Measurements from ENCODE around the gene CPLANE1. TPM values are rescaled to one million over a fixed set of nuclear protein-coding genes. Genes with fewer than 3 reads are reported as not detected.

CPLANE1 gene
- total RNA-seq, 1 donor from 2014 or later = 11.7 TPM

DNA sequence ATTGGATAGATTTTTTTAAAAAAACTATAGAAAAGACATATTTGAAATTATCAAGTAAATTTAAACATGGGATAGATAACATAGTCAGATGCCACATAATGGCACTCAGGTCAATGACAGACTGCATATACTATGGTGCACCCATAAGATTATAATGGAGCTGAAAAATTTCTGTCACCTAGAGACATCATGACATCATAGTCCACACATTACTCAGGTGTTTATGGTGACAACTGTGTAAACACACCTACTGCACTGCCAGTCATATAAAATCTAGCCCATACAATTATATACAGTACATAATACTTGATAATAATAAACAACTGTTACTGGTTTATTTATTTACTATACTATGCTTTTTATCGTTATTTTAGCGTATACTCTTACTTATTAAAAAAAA is 58.6 kb downstream of the CPLANE1 start:
- H3K4me1 Mint-ChIP-seq = no peaks in the 10 kb centered on the region
- no peaks in the 10 kb centered on the region for H3K27me3 Mint-ChIP-seq
- no peak for ATAC-seq (ENCODE audit: low read depth)
- no peak overlapping the region for H3K27ac Mint-ChIP-seq
- H3K9me3 Mint-ChIP-seq = no peaks in the 10 kb centered on the region
- CTCF ChIA-PET = no interaction called here
- intact Hi-C loops (cut with micrococcal nuclease) = no loop called here
- TF ChIP-seq, protein P1, sequence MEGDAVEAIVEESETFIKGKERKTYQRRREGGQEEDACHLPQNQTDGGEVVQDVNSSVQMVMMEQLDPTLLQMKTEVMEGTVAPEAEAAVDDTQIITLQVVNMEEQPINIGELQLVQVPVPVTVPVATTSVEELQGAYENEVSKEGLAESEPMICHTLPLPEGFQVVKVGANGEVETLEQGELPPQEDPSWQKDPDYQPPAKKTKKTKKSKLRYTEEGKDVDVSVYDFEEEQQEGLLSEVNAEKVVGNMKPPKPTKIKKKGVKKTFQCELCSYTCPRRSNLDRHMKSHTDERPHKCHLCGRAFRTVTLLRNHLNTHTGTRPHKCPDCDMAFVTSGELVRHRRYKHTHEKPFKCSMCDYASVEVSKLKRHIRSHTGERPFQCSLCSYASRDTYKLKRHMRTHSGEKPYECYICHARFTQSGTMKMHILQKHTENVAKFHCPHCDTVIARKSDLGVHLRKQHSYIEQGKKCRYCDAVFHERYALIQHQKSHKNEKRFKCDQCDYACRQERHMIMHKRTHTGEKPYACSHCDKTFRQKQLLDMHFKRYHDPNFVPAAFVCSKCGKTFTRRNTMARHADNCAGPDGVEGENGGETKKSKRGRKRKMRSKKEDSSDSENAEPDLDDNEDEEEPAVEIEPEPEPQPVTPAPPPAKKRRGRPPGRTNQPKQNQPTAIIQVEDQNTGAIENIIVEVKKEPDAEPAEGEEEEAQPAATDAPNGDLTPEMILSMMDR (IDR thresholded peaks at IDR 0.05) = no peak
- H3K36me3 Mint-ChIP-seq (ENCODE audit: low read depth) = peaks cover 16% of the 10 kb centered on the region
- DNase-seq = no peak
- H3K4me3 Mint-ChIP-seq = no peak overlapping the region
- POLR2A ChIA-PET = no interaction called here

DNA sequence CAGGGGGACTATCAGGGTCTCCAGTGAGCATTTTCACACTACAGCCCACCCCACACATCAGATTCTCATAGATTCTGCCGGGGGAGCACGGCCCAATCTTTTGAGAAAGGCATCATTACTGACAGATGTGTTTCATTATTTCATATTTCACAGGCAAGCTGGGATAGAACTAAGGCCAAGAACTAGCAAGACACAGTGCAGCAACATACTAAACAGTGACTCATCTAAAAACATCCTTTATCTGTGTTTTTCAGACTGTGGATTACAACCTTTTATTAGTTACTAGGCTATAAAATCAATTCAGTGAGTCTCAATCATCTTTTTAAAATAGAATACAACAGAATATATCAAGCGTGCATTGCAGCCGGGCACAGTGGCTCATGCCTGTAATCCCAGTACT is 59.8 kb downstream of the CPLANE1 start:
- DNase-seq (no peak), ATAC-seq (ENCODE audit: low read depth) (no peak)
- Mint-ChIP-seq H3K27ac (no peak overlapping the region), H3K9me3 (no peaks in the 10 kb centered on the region), H3K4me3 (no peak overlapping the region), H3K4me1 (peaks cover 7% of the 10 kb centered on the region), H3K27me3 (no peaks in the 10 kb centered on the region), H3K36me3 (ENCODE audit: low read depth) (peaks cover 10% of the 10 kb centered on the region)
- TF ChIP-seq, protein P1 (IDR thresholded peaks at IDR 0.05) = no peak
- ChIA-PET CTCF (no interaction called here), POLR2A (no interaction called here)
- intact Hi-C loops (cut with micrococcal nuclease) = no loop called here

DNA sequence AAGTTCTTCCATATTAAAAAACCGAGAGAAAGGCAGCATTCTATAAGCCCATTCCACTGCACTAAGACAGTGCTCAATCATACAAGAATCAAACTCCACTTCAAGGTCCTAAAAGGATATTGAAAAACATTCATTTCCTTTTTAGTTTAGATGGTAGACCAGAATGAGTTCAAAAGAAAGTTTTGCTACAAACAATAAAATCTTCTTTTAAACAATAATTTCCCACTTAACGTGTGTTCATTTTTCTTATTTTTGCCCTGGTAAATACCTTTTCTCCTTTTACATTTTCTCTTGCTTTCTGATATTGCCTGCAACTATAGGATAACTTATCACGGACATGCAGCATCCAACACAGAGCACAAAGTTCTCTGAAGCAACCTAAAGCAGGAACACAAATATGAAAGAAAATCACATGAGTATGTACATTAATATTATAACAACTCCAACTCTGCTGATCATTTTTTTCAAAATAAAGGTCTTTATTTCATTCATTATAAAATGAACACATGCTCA is 61.7 kb downstream of the CPLANE1 start:
- intact Hi-C loops (cut with micrococcal nuclease) = no loop called here
- H3K4me3 Mint-ChIP-seq = no peak overlapping the region
- DNase-seq = no peak
- no peak overlapping the region for H3K27ac Mint-ChIP-seq
- TF ChIP-seq, protein P1 (IDR thresholded peaks at IDR 0.05) = no peak
- POLR2A ChIA-PET = no interaction called here
- no peaks in the 10 kb centered on the region for H3K27me3 Mint-ChIP-seq
- CTCF ChIA-PET = no interaction called here
- H3K9me3 Mint-ChIP-seq = no peaks in the 10 kb centered on the region
- peaks cover 7% of the 10 kb centered on the region for H3K4me1 Mint-ChIP-seq
- ATAC-seq (ENCODE audit: low read depth) = no peak
- H3K36me3 Mint-ChIP-seq (ENCODE audit: low read depth) = peaks cover 4% of the 10 kb centered on the region

DNA sequence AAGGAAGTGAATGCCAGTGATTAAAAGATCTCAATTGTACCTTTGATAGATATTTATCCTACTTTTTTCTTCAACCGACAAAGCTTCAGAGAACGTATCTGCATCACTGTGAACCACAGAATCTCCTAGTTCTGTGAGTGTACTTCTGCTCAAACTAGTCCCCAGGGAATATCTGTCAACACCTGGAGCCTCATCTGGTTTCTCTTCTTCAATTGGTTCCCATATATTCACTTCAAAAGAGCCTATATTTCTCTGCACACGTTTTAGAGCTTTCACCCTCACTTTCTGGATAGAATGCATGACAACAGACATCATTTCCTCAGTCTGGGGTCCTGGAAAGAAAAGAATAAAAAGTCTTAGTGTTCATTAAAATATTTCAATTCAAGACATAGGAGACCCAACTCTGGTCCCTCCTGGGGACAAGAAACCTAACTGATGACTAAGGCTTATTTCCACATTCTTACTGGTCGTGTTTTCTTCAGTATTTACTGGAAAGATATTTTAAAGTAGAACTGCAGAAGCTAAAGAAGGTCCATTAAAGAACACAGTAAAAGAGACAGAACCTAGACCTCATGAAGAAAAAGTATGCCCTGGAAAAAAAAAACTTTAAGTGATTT is 64.3 kb downstream of the CPLANE1 start:
- peaks cover 6% of the 10 kb centered on the region for H3K36me3 Mint-ChIP-seq (ENCODE audit: low read depth)
- H3K9me3 Mint-ChIP-seq = no peaks in the 10 kb centered on the region
- no peaks in the 10 kb centered on the region for H3K27me3 Mint-ChIP-seq
- TF ChIP-seq, protein P1 (IDR thresholded peaks at IDR 0.05) = no peak
- CTCF ChIA-PET = no interaction called here
- ATAC-seq (ENCODE audit: low read depth) = peak; percentile 96
- H3K27ac Mint-ChIP-seq = peak overlapping the region; percentile 53
- intact Hi-C loops (cut with micrococcal nuclease) = no loop called here
- POLR2A ChIA-PET = no interaction called here
- H3K4me1 Mint-ChIP-seq = peaks cover 12% of the 10 kb centered on the region
- no peak for DNase-seq
- no peak overlapping the region for H3K4me3 Mint-ChIP-seq

DNA sequence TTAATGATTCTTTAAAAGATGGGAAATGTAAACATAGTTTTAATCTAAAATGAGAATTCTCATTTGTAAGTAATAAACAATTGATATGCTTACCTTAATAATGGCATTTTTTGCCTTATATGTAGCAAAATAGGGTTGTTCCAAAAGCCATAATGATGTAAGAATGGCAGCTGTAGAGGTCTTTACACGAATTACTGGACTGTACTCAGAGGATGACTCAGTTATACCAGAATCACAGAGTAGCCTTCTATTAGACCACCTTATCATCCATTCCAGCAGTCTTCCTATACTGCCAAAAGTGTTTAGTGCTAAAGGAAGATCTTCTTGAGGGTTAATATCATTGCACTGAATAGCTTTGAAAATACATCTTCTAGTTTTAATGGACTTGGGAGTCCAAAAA is 66.5 kb downstream of the CPLANE1 start:
- ChIA-PET CTCF (no interaction called here), POLR2A (no interaction called here)
- H3K27me3 Mint-ChIP-seq = no peaks in the 10 kb centered on the region
- ATAC-seq (ENCODE audit: low read depth) (no peak), DNase-seq (no peak)
- TF ChIP-seq, protein P1 (IDR thresholded peaks at IDR 0.05) = no peak
- no peak overlapping the region for H3K4me3 Mint-ChIP-seq
- no peaks in the 10 kb centered on the region for H3K9me3 Mint-ChIP-seq
- H3K27ac Mint-ChIP-seq = no peak overlapping the region
- peaks cover 8% of the 10 kb centered on the region for H3K36me3 Mint-ChIP-seq (ENCODE audit: low read depth)
- intact Hi-C loops (cut with micrococcal nuclease) = no loop called here
- peaks cover 12% of the 10 kb centered on the region for H3K4me1 Mint-ChIP-seq

Data from activated B cell treated with CpG ODN at 0.5 μM for 24 hours (primary cell).